ENCODE results near the gene PSME4.
A peak's percentile ranks its signal among the peaks of the same experiment; 100 is the strongest.

The PSME4 gene, protein sequence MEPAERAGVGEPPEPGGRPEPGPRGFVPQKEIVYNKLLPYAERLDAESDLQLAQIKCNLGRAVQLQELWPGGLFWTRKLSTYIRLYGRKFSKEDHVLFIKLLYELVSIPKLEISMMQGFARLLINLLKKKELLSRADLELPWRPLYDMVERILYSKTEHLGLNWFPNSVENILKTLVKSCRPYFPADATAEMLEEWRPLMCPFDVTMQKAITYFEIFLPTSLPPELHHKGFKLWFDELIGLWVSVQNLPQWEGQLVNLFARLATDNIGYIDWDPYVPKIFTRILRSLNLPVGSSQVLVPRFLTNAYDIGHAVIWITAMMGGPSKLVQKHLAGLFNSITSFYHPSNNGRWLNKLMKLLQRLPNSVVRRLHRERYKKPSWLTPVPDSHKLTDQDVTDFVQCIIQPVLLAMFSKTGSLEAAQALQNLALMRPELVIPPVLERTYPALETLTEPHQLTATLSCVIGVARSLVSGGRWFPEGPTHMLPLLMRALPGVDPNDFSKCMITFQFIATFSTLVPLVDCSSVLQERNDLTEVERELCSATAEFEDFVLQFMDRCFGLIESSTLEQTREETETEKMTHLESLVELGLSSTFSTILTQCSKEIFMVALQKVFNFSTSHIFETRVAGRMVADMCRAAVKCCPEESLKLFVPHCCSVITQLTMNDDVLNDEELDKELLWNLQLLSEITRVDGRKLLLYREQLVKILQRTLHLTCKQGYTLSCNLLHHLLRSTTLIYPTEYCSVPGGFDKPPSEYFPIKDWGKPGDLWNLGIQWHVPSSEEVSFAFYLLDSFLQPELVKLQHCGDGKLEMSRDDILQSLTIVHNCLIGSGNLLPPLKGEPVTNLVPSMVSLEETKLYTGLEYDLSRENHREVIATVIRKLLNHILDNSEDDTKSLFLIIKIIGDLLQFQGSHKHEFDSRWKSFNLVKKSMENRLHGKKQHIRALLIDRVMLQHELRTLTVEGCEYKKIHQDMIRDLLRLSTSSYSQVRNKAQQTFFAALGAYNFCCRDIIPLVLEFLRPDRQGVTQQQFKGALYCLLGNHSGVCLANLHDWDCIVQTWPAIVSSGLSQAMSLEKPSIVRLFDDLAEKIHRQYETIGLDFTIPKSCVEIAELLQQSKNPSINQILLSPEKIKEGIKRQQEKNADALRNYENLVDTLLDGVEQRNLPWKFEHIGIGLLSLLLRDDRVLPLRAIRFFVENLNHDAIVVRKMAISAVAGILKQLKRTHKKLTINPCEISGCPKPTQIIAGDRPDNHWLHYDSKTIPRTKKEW (N-terminal part only)

DNA sequence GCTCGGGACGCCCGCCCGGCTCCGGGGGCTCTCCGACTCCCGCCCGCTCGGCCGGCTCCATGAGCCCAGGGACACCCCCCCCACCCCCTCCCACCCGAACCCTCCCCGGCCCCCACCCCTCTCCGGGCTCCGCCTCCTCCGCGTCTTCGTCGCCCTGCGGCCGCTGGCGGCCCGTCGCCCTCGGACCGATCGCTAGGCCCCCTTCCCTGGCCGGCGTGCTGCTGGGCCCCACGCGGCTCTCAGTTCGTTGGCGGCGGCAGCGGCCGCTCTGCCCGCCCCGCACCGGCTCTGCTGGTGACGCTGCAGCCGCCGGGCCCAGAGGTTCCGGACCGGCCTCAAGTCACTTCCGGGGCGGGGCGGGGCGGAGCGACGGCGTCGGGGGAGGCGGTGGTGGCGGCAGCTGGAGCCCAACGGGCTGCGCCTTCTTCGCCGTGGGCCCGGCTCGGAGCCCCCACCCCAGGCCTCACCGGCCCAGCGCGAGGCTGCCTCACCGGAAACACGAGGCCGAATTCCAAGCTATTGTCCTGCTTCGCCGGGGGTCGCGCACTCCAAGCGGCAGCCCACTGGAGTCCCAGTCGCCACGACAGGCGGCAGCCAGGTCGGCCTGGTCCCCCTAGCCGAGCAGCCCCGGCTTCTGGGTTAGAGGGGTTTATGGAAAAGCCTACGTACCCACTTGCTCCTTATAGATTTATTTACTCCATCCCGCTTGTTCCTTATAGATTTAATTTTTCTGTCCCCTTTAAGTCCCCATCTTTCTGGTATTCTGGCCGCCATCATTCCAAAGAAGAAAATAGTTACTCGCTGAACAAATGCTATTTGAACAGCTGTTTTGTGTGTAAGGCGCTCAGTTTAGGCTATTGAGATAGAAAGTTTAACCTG lies at the start of gene PSME4:
PSME4 (minus strand) TSS at position 270 of the 879 bp plus-strand sequence; CDS start at position 61, 209 bp downstream.
- no peak for DNase-seq (ENCODE audit: low read depth)

DNA sequence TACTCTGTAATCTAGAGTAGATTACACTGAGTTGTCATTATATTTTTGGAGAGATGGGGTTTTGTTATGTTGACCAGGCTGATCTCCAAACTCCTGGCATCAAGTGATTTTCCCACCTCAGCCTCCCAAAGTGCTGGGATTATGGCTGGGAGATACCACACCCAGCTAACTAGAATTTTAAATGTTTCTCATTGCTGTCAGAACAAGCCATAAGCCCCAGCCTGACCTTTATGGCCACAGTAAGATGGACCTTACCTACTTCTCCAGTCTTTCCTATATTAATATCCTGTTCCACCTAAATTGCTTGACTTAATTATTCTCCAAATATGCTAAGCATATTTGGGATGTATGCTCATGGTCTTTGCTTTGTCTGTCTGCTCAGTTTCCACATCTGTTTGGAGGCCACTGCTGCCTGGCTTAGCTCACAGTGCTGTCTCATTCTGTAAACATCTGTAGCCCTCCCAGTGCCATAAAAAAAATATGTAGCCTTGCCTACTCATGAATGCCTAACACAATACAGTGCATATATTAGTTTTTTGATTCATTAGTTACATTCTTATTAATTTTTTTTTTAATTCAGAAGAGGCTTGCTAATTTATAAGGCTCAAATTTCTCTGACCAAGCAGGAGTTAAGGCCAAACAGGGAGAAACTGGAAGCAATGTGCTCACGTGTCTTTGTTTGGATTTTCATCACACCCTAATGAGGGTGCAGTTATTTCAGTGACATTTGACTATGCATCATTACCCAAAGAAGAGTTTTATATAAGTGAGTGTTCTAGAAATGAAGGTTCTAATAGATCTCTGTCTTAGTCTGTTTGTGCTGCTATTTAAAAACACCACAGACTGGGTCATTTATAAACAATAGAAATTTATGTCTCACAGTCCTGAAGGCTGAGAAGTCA lies 45.3 kb upstream of the PSME4 start:
- peak; percentile 56 for DNase-seq (ENCODE audit: low read depth)

DNA sequence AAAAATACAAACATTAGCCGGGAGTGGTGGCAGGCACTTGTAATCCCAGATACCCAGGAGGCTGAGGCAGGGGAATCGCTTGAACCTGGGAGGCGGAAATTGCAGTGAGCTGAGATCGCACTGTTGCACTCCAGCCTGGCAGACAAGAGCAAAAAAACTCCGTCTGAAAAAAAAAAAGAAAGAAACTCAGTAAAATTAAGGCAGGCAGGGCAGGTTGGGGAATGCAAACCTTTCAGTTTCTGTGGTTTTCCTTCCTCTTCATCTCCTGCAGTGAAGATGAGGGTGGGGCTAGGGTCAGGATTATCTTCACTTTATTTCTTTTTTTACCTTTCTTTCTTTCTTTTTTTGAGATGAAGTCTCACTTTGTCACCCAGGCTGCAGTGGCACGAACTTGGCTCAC lies 43.2 kb upstream of the PSME4 start:
- no peak for DNase-seq (ENCODE audit: low read depth)

DNA sequence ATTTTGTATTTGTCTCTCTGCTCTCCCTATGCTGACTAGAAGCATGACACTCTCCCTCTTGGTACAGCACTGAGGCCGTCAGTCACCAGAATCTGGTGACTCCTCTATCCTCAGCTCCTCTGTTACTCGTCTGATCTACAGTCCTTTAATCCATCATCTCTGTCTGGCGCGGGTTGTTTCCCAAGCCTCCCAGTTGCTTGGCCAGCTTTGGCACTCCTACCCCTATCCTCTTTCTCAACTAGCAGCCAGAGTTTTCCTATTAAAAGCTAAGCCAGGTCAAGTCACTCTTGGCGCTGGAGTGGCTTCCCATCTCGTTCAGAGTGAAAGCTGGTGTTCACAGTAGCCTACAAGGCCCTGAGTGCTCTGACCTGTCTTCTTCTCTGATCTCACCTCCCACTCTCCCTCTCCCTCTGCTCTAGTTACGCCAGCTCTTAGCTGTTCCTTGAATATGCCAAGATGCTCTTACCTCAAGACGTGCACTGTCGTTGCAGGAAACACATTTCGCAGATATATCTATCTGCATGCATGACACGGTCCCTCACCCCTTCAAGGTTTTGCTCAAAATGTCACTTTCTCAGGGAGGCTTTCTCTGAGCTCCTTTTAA lies 41.8 kb upstream of the PSME4 start:
- DNase-seq (ENCODE audit: low read depth), result no peak

DNA sequence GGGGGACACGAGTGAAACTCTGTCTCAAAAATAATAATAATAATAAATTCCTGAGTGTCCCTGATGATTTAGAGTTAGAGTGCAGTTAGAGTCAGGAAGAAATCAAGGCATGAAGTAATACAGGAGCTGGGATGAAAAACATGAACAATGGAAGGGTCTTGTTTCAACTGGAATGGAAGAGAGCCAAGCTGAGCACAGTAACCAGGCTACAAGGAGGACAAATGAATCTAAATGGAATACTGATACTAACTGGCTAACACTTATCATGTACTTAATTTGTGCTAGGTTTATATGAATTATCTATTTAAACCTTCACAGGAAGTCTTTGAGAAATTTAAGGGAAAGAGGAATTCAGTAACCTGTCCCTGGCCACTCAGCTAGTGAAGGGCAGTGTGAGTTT lies 38.8 kb upstream of the PSME4 start:
- no peak for DNase-seq (ENCODE audit: low read depth)

DNA sequence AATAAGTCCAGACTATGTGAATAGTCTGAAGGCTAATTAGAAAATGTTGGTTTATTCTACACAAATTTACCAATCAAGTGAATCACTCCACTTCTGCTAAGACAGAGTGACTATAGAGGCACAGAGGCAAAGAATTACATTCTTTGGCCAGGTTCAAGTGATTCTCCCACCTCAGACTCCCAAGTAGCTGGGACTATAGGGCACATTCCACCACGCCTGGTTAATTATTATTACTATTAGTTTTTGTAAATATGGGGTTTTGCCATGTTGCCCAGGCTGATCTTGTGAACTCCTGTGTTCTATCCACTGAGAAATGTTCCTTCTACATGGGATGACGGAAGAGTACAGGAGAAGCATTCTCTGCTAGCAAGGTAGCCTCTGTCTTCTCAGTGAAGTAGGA lies 37.6 kb upstream of the PSME4 start:
- no peak for DNase-seq (ENCODE audit: low read depth)

DNA sequence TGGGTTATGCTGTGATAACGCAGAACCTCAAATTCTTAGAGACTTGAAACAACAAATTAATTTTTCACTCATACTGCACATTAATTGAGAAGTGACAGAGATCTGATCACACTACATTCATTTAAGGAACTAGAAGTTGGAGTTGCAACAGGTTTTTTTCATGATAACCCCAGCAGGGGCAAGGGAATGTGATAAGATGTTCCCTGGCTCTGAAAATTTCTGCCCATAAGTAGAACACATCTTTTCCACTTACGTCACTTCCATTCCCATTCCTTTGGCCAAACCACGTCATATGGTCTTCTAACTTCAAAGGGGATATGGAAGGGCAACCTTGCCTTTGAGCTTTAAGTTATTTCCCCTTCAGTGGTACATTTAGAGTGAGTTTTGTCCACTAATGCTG lies 29.7 kb upstream of the PSME4 start:
- no peak for DNase-seq (ENCODE audit: low read depth)

DNA sequence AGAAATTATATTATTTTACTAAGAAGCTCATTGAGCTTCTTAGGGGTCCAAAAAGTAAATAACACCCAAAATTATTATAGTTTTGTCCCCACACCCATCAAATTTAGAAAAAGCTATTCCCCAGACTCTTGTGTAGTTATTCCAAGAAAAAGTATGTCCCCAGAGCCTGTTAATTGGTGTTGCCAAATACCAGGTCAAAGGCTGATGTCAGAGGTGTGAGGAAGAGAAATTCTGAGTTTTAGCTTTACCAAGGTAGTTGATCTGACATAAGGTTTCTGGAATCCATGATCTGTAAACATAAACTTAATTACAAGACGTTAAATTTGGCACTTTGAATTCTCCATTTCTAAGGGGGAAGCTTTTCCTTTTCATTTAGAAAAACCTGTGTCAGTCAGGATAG lies 29.3 kb upstream of the PSME4 start:
- no peak for DNase-seq (ENCODE audit: low read depth)

DNA sequence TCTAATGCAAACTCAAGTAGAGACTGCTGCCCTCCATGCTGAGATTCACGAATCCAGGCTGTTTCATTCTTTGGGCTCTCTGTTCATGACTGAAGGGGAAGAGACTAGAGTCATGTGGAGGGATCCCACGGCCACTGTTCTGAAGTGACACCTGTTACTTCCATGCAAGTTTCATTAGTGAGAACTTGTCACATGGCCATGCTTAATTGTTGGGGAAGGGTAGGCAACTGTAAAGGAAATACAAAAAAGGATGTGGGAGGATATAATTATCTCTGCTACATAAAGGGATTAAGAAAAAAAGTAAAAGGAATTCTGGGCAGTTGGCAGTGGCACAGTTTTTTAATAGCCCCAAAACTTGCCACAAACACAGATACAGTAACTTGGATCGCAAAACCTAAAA lies 28.0 kb upstream of the PSME4 start:
- DNase-seq (ENCODE audit: low read depth), result no peak

DNA sequence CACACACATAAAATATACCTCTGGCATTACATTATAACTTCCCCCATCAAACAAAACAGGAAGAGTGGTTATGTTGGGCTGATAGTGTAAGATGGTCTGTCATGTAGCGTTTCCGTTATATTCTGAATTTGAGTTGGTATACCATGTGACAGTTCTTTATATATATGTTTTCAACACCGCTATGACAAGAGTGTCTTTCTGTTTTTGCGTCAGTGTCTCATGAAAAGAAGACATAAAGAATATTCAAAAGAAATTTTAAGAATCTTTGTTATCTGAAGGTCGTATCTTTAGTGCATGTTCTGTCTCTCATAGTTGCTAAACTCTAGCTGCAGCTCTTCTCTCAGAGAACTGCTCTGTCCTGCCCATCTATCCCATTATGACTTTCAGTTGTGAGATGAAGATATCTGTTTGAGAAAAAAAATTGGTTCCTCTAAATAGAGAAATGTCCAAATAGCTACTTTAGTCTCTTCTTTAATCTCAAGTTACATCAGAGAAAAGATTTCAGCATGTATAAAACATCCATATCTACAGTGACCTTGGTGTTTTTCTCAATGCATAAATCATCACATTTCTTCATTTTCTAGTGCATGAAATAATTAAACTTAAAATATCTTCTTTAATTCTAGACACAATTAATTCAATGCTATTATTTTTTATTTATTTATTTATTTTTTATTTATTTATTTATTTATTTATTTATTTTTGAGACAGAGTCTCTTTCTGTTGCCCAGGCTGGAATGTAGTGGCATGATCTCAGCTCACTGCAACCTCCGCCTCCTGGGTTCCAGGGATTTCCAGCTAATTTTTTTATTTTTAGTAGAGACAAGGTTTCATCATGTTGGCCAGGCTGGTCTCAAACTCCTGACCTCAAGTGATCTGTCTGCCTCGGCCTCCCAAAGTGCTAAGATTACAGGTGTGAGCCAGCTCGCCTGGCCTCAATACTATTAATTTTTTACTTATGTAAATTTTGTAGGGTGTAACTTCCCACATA lies 24.3 kb upstream of the PSME4 start:
- DNase-seq (ENCODE audit: low read depth), result no peak

DNA sequence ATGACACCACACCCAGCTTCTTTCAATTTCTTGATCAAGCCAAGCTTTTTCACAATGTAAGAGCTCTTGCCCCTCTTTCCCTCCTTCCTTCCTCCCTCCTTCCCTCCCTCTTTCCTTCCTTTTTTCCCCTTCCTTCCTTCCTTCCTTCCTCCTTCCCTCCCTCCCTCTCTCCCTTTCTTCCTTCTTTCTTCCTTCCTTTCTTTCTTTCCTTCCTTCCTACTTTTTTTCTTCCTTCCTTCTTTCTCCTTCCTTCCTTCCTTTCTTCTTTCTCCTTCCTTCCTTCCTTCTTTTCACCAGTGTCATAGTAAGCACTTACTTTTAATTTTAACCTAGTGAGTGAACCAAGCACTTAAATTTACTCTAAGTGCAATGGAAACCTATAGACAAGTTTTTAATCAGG lies 21.2 kb upstream of the PSME4 start:
- no peak for DNase-seq (ENCODE audit: low read depth)

DNA sequence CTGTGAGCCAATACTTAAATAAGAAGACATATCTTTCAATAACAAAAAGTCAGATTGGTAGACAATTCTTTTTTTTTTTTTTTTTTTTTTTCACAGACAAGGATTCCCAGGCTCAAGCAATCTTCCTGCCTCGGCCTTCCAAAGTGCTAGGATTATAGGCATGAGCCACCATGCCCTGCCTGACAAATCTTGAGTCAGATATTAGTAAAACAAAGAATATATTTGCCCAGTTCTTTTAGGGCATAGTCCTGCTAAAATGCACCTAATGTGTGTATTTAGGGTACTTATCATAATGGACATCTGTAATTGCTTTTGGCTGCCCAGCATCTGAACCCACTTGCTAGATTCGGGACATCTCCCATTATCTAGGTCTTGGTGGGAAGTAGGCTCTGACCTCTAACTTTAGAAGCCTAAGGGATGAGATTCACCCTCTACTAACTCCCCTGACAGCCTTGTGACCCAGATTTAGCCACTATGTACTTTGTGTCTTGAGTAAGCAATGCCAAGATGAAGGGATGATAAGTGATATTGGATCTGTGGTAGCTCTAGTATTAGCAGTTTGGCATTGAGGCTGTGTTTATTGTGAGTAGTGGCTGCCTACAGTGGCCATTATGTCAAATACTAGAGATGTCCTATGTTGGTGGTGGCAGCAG lies 18.5 kb upstream of the PSME4 start:
- no peak for DNase-seq (ENCODE audit: low read depth)

DNA sequence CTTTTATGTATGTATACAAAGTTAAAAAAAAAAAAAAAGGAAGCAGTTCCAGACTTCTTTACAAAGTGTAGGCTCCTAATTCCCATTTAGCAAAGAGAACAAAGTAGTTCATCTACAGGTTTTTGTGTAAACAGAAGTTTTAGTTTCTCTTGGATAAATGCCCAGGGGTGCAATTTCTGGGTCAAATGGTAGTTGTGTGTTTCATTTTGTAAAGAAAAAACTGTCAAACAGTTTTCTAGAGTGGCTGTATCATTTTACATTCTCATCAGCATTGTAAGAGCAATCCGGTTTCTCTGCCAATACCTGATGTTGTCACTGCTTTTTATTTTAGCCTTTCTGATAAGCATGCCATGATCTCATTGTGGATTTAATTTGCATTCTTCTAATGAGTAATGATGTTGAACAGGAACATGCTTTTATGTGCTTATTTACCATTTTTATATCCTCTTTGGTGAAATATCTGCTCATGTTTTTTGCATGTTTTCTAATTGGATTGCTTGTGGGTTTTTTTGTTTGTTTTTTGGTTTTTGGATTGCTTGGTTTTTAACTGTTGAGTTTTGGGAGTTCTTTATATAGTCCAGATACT lies 16.6 kb upstream of the PSME4 start:
- no peak for DNase-seq (ENCODE audit: low read depth)

DNA sequence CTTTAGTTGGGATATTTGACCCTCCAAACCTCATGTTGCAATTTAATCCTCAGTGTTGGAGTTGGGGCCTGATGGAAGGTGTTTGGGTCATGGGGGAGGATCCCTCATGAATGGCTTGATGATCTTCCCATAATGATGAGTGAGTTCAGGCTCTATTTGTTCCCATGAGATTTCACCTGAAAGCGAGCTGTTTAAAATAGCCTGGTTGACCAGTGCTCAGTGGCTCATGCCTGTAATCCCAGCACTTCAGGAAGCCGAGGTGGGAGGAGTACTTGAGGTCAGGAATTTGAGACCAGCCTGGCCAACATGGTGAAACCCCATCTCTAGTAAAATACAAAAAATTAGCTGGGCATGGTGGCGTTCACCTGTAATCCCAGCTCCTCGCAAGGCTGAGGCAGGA lies 14.9 kb upstream of the PSME4 start:
- no peak for DNase-seq (ENCODE audit: low read depth)

DNA sequence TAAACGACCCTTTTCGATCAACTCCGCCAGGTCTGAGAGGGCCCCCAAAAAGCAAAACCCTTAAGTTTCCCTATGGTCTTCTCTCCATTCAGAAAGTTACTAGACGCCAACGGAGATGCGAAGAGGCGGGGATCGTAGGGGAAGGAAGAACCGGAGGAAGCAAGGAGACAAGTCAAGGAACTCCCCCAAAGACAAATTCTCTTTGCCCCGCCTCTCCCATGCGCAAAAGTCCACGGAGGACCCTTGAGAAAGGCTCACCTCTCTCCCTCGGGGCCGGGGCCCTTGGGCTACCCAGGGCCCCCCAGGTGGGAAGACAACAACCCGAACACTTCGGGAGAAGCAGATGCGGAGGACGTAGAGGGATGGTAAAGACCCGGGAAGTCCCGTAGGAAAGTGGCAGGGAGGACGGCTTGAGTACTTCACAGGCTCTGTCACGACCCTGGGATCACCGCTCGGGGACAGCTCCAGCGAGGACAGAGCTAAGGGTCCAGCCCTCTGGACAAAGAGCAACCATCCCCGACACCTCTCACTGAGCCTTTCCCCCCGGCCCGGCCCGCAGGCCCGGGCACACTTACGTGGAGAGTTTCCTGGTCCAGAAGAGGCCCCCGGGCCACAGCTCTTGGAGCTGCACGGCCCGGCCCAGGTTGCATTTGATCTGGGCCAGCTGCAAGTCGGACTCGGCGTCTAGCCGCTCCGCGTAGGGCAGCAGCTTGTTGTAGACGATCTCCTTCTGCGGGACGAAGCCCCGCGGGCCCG lies 647 bp downstream of the PSME4 start:
- DNase-seq (ENCODE audit: low read depth), result no peak

DNA sequence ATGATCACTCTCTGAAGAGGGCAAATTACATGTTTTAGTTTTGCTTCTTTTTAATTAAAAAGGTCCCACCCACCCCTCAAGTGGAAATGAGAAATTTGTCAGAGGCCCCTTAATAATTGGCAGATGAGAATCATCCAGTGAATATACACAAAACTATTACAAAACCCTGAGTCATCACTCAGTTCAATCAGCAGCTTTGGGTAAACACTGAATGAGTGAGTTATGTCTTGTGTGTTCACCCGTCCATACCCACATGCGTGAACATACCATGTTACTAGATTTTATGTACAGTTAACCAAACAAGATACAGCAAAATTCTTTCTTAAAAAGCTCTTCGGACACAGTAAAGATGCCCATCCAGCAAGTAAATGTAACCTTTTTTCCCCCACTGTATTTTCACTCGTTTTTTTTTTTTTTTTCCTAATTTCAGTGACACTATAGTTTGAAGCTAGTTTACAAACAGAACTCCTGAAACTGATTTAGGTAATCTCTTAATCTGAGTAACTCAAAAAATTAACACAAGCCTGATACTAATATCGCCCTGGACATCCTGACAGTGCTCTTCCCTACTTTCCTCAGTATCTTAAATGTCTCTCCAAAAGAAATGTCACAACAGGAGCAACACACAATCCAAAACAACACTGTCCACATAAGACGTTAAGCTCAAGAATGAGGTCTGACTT lies 1.4 kb downstream of the PSME4 start:
- DNase-seq (ENCODE audit: low read depth), result no peak

All from non-pigmented ciliary epithelial cell (primary cell).